ENCODE measurements around the gene PDE7B. TPM values are rescaled to one million over a fixed set of nuclear protein-coding genes. Genes with fewer than 3 reads are reported as not detected.

Gene PDE7B
- polyA plus RNA-seq, 1 of the 3 experiments (the other 2 are of a cell fraction), result 1.9 TPM

GRCh38 chr6:136212608-136213007 lies 361.1 kb downstream of the PDE7B start:
- Histone ChIP-seq H3K4me1 (ENCODE audit: control insufficient read depth in 1 of 2, insufficient read depth in 2 of 2, low read depth in 1 of 2, low read length in 1 of 2) (no peaks in the 10 kb centered on the region), H3K9me3 (no peaks in the 10 kb centered on the region), H3K36me3 (replicated peaks in 1 of 2; ENCODE audit: control insufficient read depth in 1 of 2, insufficient read depth in 2 of 2, low read length in 1 of 2) (no peaks in the 10 kb centered on the region), H3F3A (replicated peaks; ENCODE audit: insufficient read depth) (no peaks in the 10 kb centered on the region), H3K27ac (ENCODE audit: low read depth in 2 of 2, low read length in 1 of 2) (no peak overlapping the region), H3K27me3 (ENCODE audit: insufficient read depth) (no peaks in the 10 kb centered on the region), H3K79me2 (ENCODE audit: insufficient read depth) (no peaks in the 10 kb centered on the region), H3K4me3 (ENCODE audit: low read depth in 2 of 2, low read length in 1 of 2) (no peak overlapping the region), H2AFZ (ENCODE audit: low read depth) (no peak overlapping the region), H3K4me2 (no peak overlapping the region), H4K20me1 (ENCODE audit: insufficient read depth) (no peaks in the 10 kb centered on the region), H3K9me2 (no peaks in the 10 kb centered on the region), H3K9ac (no peak overlapping the region)
- WGBS (ENCODE audit: low lambda C conversion rate), result 90% methylated on average over 2 of the region's 2 CpGs
- POLR2A ChIA-PET, result no interaction called here
- CTCF ChIA-PET, result interaction anchor here (1.0 to 2.5 kb wide), 3 partner anchors 13 to 677 kb away, joined by 3 to 11 read pairs (median 9); no protein-coding TSS in a partner anchor
- no peak for DNase-seq
- TF ChIP-seq CTCF (IDR thresholded peaks at IDR 0.05) (no peak), MEF2A (IDR thresholded peaks at IDR 0.05; ENCODE audit: borderline replicate concordance, low read depth) (no peak), RXRA (IDR thresholded peaks at IDR 0.05; ENCODE audit: borderline replicate concordance, low read depth) (no peak), FOSL2 (IDR thresholded peaks at IDR 0.05; ENCODE audit: borderline replicate concordance, low read depth) (no peak), EZH2phosphoT487 (IDR thresholded peaks at IDR 0.05; ENCODE audit: borderline replicate concordance, low read depth) (no peak), FOXM1 (IDR thresholded peaks at IDR 0.05; ENCODE audit: low read depth) (no peak), TAF1 (IDR thresholded peaks at IDR 0.05; ENCODE audit: borderline replicate concordance, low read depth, low read length) (no peak), ELF1 (IDR thresholded peaks at IDR 0.05) (no peak), TCF12 (IDR thresholded peaks at IDR 0.05) (no peak), NRF1 (IDR thresholded peaks at IDR 0.05; ENCODE audit: low read depth, low read length) (no peak)
- TF ChIP-seq, protein P1, sequence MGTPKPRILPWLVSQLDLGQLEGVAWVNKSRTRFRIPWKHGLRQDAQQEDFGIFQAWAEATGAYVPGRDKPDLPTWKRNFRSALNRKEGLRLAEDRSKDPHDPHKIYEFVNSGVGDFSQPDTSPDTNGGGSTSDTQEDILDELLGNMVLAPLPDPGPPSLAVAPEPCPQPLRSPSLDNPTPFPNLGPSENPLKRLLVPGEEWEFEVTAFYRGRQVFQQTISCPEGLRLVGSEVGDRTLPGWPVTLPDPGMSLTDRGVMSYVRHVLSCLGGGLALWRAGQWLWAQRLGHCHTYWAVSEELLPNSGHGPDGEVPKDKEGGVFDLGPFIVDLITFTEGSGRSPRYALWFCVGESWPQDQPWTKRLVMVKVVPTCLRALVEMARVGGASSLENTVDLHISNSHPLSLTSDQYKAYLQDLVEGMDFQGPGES (IDR thresholded peaks at IDR 0.05; ENCODE audit: low read depth, low read length), result no peak
- TF ChIP-seq, protein P2, sequence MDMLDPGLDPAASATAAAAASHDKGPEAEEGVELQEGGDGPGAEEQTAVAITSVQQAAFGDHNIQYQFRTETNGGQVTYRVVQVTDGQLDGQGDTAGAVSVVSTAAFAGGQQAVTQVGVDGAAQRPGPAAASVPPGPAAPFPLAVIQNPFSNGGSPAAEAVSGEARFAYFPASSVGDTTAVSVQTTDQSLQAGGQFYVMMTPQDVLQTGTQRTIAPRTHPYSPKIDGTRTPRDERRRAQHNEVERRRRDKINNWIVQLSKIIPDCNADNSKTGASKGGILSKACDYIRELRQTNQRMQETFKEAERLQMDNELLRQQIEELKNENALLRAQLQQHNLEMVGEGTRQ (IDR thresholded peaks at IDR 0.05; ENCODE audit: borderline replicate concordance, low read depth, low read length), result no peak

DNA sequence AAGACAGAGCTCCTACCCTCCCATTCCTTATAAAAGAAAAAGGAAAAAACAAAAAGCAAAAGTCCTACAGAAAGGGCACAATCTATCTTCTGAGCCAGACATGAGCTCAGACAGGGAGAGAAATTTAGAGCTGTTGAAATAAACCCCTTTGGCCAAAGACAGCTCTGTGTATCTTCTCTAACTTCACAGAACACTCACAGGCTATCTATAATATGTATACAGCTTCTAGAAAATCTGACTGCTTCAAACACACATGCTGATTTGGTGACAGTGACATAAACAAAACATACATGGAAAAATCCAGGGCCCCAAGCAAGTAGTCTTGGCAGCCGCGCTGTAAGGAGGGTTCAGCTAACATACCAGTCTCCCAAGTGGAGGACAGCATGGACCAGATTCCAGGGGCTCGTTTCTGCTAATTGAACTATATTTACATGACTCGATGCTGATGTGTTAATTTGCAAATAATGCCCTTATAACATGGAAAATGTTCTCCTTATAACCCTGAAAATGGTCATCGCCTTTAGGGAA lies 361.6 kb downstream of the PDE7B start:
- CTCF ChIA-PET, result interaction anchor here (1.0 to 2.5 kb wide), 3 partner anchors 13 to 677 kb away, joined by 3 to 11 read pairs (median 9); no protein-coding TSS in a partner anchor

More for the DNA sequence above, 361.6 kb downstream of the PDE7B start:
- H3K4me2 ChIP-seq, result no peak overlapping the region
- H3K9me2 ChIP-seq, result no peaks in the 10 kb centered on the region
- H3F3A ChIP-seq (replicated peaks; ENCODE audit: insufficient read depth), result no peaks in the 10 kb centered on the region
- H4K20me1 ChIP-seq (ENCODE audit: insufficient read depth), result no peaks in the 10 kb centered on the region
- H3K4me1 ChIP-seq (ENCODE audit: control insufficient read depth in 1 of 2, insufficient read depth in 2 of 2, low read depth in 1 of 2, low read length in 1 of 2), result no peaks in the 10 kb centered on the region
- H3K4me3 ChIP-seq (ENCODE audit: low read depth in 2 of 2, low read length in 1 of 2), result no peak overlapping the region
- DNase-seq, result no peak
- no peak overlapping the region for H2AFZ ChIP-seq (ENCODE audit: low read depth)
- 83% methylated on average over 3 of the region's 5 CpGs for WGBS (ENCODE audit: low lambda C conversion rate)
- H3K27ac ChIP-seq (ENCODE audit: low read depth in 2 of 2, low read length in 1 of 2), result no peak overlapping the region
- H3K9me3 ChIP-seq, result no peaks in the 10 kb centered on the region
- H3K9ac ChIP-seq, result no peak overlapping the region
- H3K27me3 ChIP-seq (ENCODE audit: insufficient read depth), result no peaks in the 10 kb centered on the region
- no peaks in the 10 kb centered on the region for H3K36me3 ChIP-seq (replicated peaks in 1 of 2; ENCODE audit: control insufficient read depth in 1 of 2, insufficient read depth in 2 of 2, low read length in 1 of 2)
- POLR2A ChIA-PET, result no interaction called here
- H3K79me2 ChIP-seq (ENCODE audit: insufficient read depth), result no peaks in the 10 kb centered on the region
- TF ChIP-seq EZH2phosphoT487 (IDR thresholded peaks at IDR 0.05; ENCODE audit: borderline replicate concordance, low read depth), result no peak
- TF ChIP-seq, protein P1 (IDR thresholded peaks at IDR 0.05; ENCODE audit: low read depth, low read length), result no peak
- TF ChIP-seq FOSL2 (IDR thresholded peaks at IDR 0.05; ENCODE audit: borderline replicate concordance, low read depth), result no peak
- no peak for TF ChIP-seq CTCF (IDR thresholded peaks at IDR 0.05)
- TF ChIP-seq, protein P3, sequence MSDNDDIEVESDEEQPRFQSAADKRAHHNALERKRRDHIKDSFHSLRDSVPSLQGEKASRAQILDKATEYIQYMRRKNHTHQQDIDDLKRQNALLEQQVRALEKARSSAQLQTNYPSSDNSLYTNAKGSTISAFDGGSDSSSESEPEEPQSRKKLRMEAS (IDR thresholded peaks at IDR 0.05; ENCODE audit: low read depth), result no peak
- TF ChIP-seq, protein P4, sequence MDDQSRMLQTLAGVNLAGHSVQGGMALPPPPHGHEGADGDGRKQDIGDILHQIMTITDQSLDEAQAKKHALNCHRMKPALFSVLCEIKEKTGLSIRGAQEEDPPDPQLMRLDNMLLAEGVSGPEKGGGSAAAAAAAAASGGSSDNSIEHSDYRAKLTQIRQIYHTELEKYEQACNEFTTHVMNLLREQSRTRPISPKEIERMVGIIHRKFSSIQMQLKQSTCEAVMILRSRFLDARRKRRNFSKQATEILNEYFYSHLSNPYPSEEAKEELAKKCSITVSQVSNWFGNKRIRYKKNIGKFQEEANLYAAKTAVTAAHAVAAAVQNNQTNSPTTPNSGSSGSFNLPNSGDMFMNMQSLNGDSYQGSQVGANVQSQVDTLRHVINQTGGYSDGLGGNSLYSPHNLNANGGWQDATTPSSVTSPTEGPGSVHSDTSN (IDR thresholded peaks at IDR 0.05), result no peak
- TF ChIP-seq RCOR1 (IDR thresholded peaks at IDR 0.05; ENCODE audit: low read length), result no peak
- no peak for TF ChIP-seq GABPA (IDR thresholded peaks at IDR 0.05; ENCODE audit: low read depth)
- no peak for TF ChIP-seq SIN3A (IDR thresholded peaks at IDR 0.05; ENCODE audit: borderline replicate concordance, low read depth, low read length)

Data from SK-N-SH (cell line).